Activated T-helper 17 cell treated with anti-CD3 and anti-CD28 coated beads, Interleukin-2, amount 50 U/mL, for 72 hours (primary cell): ENCODE results near the gene CPT1B. TPM values are rescaled to one million over a fixed set of nuclear protein-coding genes. Genes with fewer than 3 reads are reported as not detected.
"Not testable (repeated sequence)": the region's sequence is repeated elsewhere in the genome, so short reads cannot be mapped to it uniquely, and the experiment has no call there.

Experiments used
- ATAC-seq: fragments of 150-1000 bp; cut with Tn5 transposase; replicated peaks from 2 replicates; pipeline ENCODE4 v1.10.0; 2021; ENCODE audit warnings: mild to moderate bottlenecking, moderate library complexity
- H3K27ac Mint-ChIP-seq: one replicate; pipeline ENCODE4 v1.8.0; 2022; ENCODE audit warnings: mixed read lengths
- H3K27me3 Mint-ChIP-seq: one replicate; pipeline ENCODE4 v1.8.0; 2022; ENCODE audit warnings: mixed read lengths
- H3K36me3 Mint-ChIP-seq: one replicate; pipeline ENCODE4 v1.8.0; 2022; ENCODE audit warnings: low read depth, mild to moderate bottlenecking, mixed read lengths
- H3K4me1 Mint-ChIP-seq: one replicate; pipeline ENCODE4 v1.8.0; 2022; ENCODE audit warnings: mixed read lengths
- H3K4me3 Mint-ChIP-seq: one replicate; pipeline ENCODE4 v1.8.0; 2022; ENCODE audit warnings: mild to moderate bottlenecking, mixed read lengths
- H3K9me3 Mint-ChIP-seq: one replicate; pipeline ENCODE4 v1.8.0; 2022; ENCODE audit warnings: mixed read lengths
- total RNA-seq, 2 donors: library from RNA; stranded (reverse); gene quantifications; one replicate each; pipeline ENCODE4 v1.2.3, GENCODE V29; 2022

The CPT1B gene
- total RNA-seq, 2 donors from 2014 or later: 57.3 to 62.8 TPM

DNA sequence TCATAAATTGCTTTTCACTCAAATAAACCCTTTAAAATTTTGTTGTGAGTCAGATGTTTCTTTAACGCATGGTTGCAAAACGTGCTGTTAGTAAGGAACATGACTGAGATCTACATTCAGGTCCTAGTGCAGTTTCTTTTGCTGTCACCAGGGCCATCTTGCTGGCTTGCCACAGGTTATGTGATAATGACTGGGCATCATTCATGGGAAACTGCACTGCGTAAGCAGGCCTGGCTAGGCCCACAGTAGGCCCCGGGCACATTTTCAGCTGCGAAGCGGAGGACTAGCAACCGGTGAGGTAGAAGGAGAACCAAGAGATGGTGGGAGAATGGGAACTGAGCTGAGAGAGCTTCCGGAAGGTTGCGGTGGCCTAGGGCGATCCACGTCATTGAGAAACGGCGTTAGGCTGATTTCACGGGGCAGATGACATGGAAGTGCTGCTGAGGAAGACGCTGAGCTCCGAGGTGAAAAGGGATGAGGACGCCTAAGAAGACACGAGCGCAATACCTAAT lies 35.8 kb downstream of the CPT1B start:
- Mint-ChIP-seq H3K4me3 (peak overlapping the region; percentile 64), H3K27ac (peak overlapping the region; percentile 89), H3K4me1 (peaks cover 42% of the 10 kb centered on the region), H3K36me3 (peaks cover 18% of the 10 kb centered on the region), H3K27me3 (no peaks in the 10 kb centered on the region), H3K9me3 (no peaks in the 10 kb centered on the region)
- peak; percentile 44 for ATAC-seq

DNA sequence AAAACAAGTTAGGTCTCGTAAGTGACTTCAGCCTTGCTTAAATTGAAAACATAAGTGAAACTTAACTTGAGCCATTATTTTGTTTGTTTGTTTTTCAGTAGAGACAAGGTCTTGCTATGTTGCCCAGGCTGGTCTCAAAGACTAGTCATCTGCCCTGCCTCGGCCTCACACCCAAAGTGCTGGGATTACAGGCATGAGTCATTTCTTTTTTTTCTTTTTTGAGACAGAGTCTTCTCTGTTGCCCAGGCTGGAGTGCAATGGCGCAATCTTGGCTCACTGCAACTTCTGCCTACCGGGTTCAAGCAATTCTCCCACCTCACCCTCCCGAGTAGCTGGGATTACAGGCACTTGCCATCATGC lies 36.6 kb downstream of the CPT1B start:
- H3K27me3 Mint-ChIP-seq, H3K9me3 Mint-ChIP-seq: not testable (repeated sequence)
- Mint-ChIP-seq H3K36me3 (peaks cover 18% of the 10 kb centered on the region), H3K4me1 (peaks cover 42% of the 10 kb centered on the region), H3K27ac (peak overlapping the region; percentile 89), H3K4me3 (peak overlapping the region; percentile 64)
- peak; percentile 51 for ATAC-seq

DNA sequence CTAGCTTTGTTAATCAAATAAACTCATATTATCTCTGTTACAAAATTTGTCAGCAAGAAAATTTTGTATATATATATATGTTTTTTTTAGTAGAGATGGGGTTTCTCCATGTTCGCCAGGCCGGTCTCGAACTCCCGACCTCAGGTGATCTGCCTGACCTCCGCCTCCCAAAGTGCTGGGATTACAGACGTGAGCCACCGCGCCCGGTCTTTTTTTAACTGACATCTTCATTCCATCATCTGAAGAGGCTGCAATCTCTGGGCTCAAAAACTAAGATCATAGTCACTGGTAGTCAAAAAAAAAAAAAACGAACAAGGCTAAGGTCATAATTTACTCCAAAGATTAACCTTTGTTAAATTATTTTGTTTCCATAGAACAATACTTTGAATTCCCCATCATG lies 37.8 kb downstream of the CPT1B start:
- H3K27ac Mint-ChIP-seq: peak overlapping the region; percentile 89
- H3K4me3 Mint-ChIP-seq: peak overlapping the region; percentile 64
- no peaks in the 10 kb centered on the region for H3K9me3 Mint-ChIP-seq
- peaks cover 18% of the 10 kb centered on the region for H3K36me3 Mint-ChIP-seq
- ATAC-seq: no peak
- H3K4me1 Mint-ChIP-seq: peaks cover 38% of the 10 kb centered on the region
- H3K27me3 Mint-ChIP-seq: no peaks in the 10 kb centered on the region

DNA sequence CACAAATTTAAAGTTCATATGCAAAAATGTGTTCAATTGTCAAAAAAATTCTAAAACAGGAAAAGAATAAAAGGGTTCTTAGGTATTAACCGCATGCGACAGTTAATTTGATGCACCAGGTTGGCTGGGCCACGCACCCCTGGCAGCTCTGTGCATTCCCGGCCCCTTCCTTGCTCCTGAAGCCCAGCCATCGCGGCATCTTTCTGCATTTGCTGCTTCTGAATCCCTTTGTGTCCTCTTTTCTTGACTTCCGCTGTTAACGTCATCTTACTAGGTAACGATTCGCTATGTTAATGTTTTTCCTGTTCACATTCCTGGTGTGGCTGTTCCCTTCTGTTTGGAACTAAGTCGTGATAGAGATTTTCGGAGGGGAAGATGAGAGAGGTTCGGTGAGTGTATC lies 40.5 kb downstream of the CPT1B start:
- H3K36me3 Mint-ChIP-seq: peaks cover 25% of the 10 kb centered on the region
- no peak for ATAC-seq
- H3K4me3 Mint-ChIP-seq: peak overlapping the region; percentile 64
- peak overlapping the region; percentile 89 for H3K27ac Mint-ChIP-seq
- H3K4me1 Mint-ChIP-seq: peaks cover 39% of the 10 kb centered on the region
- no peaks in the 10 kb centered on the region for H3K27me3 Mint-ChIP-seq
- no peaks in the 10 kb centered on the region for H3K9me3 Mint-ChIP-seq

DNA sequence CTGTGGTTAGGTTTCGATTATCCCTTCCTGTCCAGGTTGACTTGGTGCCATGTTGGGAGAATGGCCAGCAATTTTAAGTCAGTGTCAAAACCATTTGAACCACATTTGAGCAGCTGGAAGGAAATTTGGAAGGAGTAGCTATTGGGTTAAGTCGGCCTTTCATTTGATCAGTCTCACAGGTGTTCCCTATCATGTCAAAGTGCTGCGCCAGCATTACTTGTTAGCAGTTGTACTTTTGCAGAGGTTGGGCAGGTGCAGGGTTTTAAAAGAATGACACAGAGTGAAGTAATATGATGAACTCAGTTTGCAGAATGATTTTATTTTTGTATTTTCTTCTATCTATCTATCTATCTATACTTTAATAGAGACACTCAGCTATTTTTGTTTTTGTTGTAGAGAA lies 42.0 kb downstream of the CPT1B start:
- no peaks in the 10 kb centered on the region for H3K27me3 Mint-ChIP-seq
- H3K4me3 Mint-ChIP-seq: no peak overlapping the region
- peaks cover 33% of the 10 kb centered on the region for H3K4me1 Mint-ChIP-seq
- no peaks in the 10 kb centered on the region for H3K9me3 Mint-ChIP-seq
- H3K36me3 Mint-ChIP-seq: peaks cover 23% of the 10 kb centered on the region
- ATAC-seq: no peak
- peak overlapping the region; percentile 52 for H3K27ac Mint-ChIP-seq

DNA sequence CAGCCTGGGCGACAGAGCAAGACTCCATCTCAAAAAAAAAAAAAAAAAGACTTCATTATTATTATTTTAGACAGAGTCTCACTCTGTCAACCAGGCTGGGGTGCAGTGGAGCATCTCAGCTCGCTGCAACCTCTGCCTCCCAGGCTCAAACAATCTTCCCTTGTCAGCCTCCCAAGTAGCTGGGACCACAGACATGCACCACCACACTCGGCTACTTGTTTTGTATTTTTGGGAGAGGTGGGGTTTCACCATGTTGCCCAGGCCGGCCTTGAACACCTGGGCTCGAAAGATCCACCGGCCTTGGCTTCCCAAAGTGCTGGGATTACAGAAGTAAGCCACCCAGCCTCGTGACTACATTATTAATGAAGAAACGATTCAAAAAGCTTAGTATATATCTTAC lies 43.1 kb downstream of the CPT1B start:
- Mint-ChIP-seq H3K36me3 (peaks cover 28% of the 10 kb centered on the region), H3K4me1 (peaks cover 23% of the 10 kb centered on the region), H3K9me3 (no peaks in the 10 kb centered on the region), H3K27ac (no peak overlapping the region), H3K27me3 (no peaks in the 10 kb centered on the region), H3K4me3 (no peak overlapping the region)
- ATAC-seq: no peak

DNA sequence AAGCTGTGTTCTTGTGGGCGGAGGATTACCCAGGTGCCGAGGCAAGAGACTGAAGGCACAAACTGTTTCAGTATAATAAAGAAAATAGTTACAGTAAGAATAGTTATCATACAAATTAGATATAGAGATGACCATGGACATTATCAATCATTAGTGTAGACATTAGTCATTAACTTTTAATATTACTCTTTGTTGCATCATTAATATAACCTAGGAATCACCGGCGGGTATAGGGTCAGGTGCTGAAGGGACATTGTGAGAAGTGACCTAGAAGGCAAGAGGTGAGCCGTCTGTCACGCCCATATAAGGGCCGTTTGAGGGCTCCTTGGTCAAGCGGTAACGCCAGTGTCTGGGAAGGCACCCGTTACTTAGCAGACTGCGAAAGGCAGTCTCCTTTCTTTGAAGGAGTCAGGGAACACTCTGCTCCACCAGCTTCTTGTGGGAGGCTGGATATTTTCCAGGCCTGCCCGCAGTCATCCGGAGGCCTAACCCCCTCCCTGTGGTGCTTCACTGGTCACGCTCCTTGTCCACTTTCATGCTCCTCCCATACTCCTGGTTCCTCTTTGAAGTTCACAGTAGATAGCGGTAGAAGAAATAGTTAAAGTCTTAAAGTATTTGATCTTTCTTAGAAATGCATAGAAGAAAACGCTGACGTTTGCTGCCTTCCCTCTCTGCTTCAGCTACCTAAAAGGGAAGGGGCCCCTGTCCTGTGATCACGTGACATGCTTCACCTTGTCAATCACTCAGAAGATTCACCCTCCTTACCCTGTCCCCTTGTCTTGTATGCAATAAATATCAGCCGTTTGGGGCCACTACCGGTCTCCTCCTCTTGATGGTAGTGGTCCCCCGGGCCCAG lies 44.1 kb downstream of the CPT1B start:
- not testable (repeated sequence) for ATAC-seq, H3K27me3 Mint-ChIP-seq, H3K9me3 Mint-ChIP-seq
- peaks cover 23% of the 10 kb centered on the region for H3K36me3 Mint-ChIP-seq
- H3K4me1 Mint-ChIP-seq: peaks cover 20% of the 10 kb centered on the region
- peak overlapping the region; percentile 90 for H3K4me3 Mint-ChIP-seq
- H3K27ac Mint-ChIP-seq: peak overlapping the region; percentile 98

DNA sequence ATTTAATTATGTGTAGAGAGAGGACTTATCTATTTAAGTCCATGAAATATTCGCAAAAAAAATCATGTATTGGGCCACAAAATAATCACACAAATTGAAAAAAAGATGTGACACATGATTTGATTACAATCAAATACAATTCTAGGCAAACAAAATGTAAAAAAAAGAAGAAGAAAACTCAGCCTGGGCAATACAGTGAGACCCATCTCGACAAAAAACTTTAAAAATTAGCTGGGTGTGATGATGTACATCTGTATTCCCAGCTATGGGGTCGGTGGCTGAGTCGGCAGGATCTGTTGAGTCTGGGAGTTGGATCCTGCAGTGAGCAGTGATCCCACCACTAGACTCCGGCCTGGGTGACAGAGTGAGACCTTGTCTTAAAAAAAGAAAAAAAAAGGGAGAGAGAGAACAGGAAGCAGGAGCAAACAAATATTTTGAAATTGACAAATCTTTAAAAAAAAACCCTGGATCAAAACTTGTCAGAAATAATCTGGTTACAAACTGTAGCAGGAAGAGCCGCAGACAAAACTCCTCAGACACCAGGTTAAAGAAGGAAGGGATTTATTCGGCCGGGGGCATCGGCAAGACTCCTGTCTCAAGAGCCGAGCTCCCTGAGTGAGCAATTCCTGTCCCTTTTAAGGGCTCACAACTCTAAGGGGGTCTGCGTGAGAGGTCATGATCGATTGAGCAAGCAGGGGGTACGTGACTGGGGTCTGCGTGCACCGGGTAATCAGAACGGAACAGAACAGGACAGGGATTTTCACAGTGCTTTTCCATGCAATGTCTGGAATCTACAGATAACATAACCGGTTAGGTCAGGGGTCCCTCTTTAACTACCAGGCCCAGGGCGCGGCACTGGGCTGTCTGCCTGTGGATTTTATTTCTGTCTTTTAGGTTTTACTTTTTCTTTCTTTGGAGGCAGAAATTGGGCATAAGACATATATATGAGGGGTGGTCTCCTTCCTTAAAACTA lies 45.1 kb downstream of the CPT1B start:
- H3K4me1 Mint-ChIP-seq: peaks cover 15% of the 10 kb centered on the region
- no peaks in the 10 kb centered on the region for H3K9me3 Mint-ChIP-seq
- peak overlapping the region; percentile 98 for H3K27ac Mint-ChIP-seq
- ATAC-seq: no peak
- peak overlapping the region; percentile 90 for H3K4me3 Mint-ChIP-seq
- peaks cover 33% of the 10 kb centered on the region for H3K36me3 Mint-ChIP-seq
- no peaks in the 10 kb centered on the region for H3K27me3 Mint-ChIP-seq

DNA sequence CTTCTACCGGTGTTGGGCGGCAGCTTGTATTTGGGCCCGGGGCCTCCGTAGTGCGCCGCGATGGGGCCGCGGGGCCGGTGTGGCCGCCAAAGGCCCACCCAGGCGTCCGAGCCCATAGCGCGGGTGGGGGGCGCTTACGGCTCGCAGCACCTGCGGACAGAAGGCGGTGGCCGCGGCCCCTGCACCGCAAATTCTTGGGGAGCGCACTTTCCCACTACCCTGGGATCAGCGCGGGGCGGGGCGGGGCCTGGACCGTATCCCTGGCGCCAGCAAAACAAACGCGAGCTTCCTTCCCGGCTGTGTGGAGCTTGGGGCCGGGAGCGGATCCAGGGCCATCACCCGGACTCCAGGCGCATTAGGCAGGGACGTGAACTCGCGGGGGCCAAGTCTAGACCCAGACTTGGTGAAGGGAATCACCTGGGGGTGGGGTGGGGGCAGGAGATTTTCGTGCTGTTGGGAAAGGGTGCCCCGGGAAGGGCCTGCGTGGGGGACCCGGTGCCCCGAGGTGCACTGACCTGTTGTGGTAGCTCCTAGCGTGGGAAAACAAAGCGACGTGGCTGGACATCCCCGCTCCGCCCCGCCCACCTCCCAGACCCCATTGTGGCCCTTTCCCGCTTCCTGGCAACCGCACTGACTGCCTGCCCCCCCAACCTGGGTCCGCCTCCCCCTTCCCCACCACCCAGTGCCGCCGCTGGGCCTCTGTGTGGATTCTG lies 46.1 kb downstream of the CPT1B start:
- Mint-ChIP-seq H3K27me3 (no peaks in the 10 kb centered on the region), H3K27ac (peak overlapping the region; percentile 98), H3K4me3 (peak overlapping the region; percentile 90), H3K4me1 (peaks cover 10% of the 10 kb centered on the region), H3K9me3 (no peaks in the 10 kb centered on the region), H3K36me3 (peaks cover 43% of the 10 kb centered on the region)
- peak; percentile 12 for ATAC-seq

DNA sequence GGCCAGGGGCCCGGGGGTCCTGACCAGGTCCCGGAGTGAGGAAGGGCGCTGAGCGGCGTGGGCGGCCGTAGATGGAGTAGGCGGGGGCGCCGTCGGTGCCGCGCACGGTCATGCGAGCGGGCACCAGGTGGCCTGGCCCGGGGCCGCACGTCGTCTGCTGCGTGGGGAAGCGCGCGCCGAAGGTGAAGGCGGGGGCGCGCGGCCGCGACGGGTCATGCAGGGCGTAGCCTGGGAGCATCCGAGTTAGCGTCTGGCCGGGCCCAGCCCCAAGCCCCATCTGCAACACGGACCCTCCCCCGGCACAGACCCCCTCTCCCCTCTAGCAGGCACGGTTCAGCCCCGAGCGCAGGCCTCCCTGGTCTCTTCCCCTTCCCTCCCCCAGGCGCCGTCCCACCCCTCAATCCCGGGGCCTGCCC lies 46.7 kb downstream of the CPT1B start:
- Mint-ChIP-seq H3K36me3 (peaks cover 48% of the 10 kb centered on the region), H3K9me3 (no peaks in the 10 kb centered on the region), H3K27me3 (no peaks in the 10 kb centered on the region), H3K4me1 (peaks cover 10% of the 10 kb centered on the region), H3K27ac (peak overlapping the region; percentile 98), H3K4me3 (peak overlapping the region; percentile 90)
- ATAC-seq: peak; percentile 67

DNA sequence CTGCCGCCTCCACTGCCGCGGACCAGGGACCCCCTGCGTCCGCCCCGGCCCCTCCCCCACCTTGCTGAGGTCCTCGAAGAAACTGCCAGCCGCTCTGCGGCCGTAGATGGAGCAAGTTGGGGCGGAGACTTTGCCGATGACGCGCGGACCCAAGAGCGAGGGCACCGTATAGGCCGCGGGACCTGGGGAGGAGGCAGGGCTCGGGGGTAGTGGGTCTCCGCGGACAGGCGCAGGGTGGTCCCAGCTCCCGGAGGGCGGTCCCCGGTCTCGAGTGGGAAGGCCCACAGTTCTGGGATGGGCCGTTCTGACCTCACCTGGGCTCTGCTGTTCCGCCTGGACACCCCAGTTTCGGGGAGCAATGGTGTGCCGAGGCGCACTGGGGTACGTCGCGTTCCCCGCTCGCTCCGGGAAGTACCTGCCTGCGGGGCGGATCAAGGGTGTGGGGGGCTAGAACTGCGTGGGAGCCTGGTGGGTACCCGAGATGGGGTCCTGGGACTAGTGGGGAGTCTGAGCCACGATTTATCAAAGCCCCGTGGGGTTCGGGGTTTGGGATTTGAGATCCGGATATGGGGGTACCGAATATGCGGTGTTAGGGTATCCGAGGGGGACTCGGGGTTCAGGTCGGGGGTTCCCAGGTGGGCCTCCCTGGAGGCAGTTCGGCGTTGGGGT lies 47.2 kb downstream of the CPT1B start:
- H3K4me1 Mint-ChIP-seq: peaks cover 10% of the 10 kb centered on the region
- ATAC-seq: peak; percentile 56
- peak overlapping the region; percentile 90 for H3K4me3 Mint-ChIP-seq
- H3K36me3 Mint-ChIP-seq: peaks cover 50% of the 10 kb centered on the region
- peak overlapping the region; percentile 98 for H3K27ac Mint-ChIP-seq
- no peaks in the 10 kb centered on the region for H3K27me3 Mint-ChIP-seq
- no peaks in the 10 kb centered on the region for H3K9me3 Mint-ChIP-seq

DNA sequence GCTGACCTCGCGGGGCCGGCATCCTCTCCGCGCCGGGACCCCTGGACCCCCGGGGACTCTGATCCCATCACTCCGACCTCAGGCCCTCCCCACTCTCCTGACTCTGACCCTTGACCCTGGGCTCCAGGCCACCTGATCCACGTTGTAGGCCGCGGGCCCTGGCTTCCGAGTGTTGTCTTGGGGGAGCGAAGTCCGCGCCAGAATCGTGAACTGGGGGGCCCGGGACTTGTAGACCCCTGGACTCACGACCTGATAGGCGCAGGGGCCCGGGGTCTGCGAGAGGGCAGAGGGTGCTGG lies 47.7 kb downstream of the CPT1B start:
- ATAC-seq: peak; percentile 11

DNA sequence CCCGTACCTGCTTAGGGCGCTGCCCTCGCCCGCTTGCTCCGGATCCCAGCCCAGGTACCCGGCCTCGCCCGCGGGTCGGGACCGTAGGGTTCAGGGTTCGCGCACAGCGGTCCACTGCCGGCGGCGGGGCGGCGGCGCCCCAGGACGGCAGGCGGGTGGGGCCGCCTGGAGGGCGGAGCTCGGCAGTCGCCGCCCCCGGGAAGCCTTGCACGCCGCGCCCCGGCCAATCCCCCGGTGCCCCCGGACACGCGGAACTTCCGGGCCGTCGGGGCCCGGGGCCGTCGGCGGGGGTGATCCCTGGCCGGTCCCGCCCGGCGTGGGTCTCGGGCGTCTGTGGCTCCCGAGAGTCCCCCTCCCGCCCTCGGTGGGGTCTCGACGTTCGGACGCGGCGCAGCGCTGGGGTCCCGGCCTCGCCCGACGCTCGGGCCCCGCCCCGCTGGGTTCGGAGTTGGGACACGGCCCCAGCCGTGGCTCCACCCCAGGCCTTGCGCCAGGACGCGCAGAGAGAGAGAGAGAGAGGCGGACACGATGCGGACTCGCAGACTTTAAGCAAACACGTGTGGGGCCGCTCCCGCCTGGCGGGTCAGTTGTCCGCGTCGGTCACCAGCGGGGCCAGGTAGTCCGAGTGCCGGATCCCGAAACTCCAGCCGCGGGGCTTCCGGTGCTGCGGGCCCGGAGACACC lies 48.2 kb downstream of the CPT1B start, which contains the start of gene TYMP:
Gene TYMP, minus strand, starts transcription at position 116 of the 683 bp plus-strand sequence. CDS start 303 bp downstream, outside the sequence.
- ATAC-seq: peak; percentile 43
- Mint-ChIP-seq H3K4me3 (peak within 1 kb of the TSS; percentile 90), H3K27ac (peak within 1 kb of the TSS; percentile 98), H3K9me3 (no peaks in the 10 kb centered on the region), H3K4me1 (peaks cover 10% of the 10 kb centered on the region), H3K36me3 (peaks cover 55% of the 10 kb centered on the region), H3K27me3 (no peaks in the 10 kb centered on the region)

More for the DNA sequence above, 47.7 kb downstream of the CPT1B start:
- H3K9me3 Mint-ChIP-seq: no peaks in the 10 kb centered on the region
- H3K4me1 Mint-ChIP-seq: peaks cover 10% of the 10 kb centered on the region
- peak overlapping the region; percentile 98 for H3K27ac Mint-ChIP-seq
- no peaks in the 10 kb centered on the region for H3K27me3 Mint-ChIP-seq
- H3K4me3 Mint-ChIP-seq: peak overlapping the region; percentile 90
- peaks cover 50% of the 10 kb centered on the region for H3K36me3 Mint-ChIP-seq
